ENCODE results near the gene FGF18. TPM values are rescaled to one million over a fixed set of nuclear protein-coding genes. Genes with fewer than 3 reads are reported as not detected.

Gene FGF18
- total RNA-seq, 1 experiment from 2014 or later, result 0.94 TPM

DNA sequence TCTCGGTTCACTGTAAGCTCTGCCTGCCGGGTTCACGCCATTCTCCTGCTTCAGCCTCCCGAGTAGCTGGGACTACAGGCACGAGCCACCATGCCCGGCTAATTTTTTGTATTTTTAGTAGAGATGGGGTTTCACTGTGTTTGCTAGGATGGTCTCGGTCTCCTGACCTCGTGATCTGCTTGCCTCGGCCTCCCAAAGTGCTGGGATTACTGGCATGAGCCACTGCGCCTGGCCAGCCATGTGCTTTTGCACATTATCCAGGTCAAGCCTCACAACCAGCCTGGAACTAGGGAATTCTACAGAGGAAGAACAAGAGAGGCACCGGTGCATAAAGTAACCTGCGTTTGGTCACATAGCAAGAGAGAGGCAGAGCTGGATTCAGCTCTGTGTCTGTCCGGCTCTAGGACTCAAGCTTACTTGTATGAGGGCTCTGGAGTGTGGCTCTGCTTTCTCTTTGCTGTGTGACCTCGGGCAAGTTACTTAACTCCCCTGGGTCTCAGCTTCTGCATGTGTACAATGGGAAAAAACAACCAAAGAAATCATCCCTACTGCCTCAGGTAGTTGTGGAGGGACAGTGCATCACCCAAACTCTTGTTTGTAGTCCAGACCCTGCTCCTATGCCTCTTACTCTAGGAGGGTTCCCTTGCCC lies 6.3 kb downstream of the FGF18 start:
- peaks cover 13 to 36% of the 10 kb centered on the region in 2 experiments for H3K4me1 Mint-ChIP-seq
- Histone ChIP-seq H4K5ac (ENCODE audit: insufficient read length, low read depth, low read length) (no peak overlapping the region), H3K79me1 (ENCODE audit: insufficient read depth, low read depth, low read length, poor library complexity, severe bottlenecking) (no peaks in the 10 kb centered on the region), H3K9ac (ENCODE audit: extremely low read depth, insufficient read length, low read length) (no peak overlapping the region), H4K20me1 (ENCODE audit: control insufficient read depth, insufficient read depth, insufficient read length) (peaks cover 2% of the 10 kb centered on the region), H3K4ac (ENCODE audit: low read depth, low read length) (no peak overlapping the region), H2BK15ac (ENCODE audit: low read depth, low read length) (no peak overlapping the region), H2AFZ (ENCODE audit: low read length) (no peak overlapping the region), H3K9me3 (ENCODE audit: control insufficient read depth, low read depth, low read length) (no peaks in the 10 kb centered on the region), H3K4me1 (ENCODE audit: insufficient read depth, low read length) (no peaks in the 10 kb centered on the region; the same call in 1 of the 2 replicates), H2BK120ac (ENCODE audit: low read depth, low read length, poor library complexity, severe bottlenecking) (no peak overlapping the region), H3K27me3 (ENCODE audit: insufficient read depth, low read length) (peaks cover 8% of the 10 kb centered on the region; the same call in 1 of the 2 replicates), H2BK5ac (ENCODE audit: insufficient read length, low read length) (no peak overlapping the region), H4K8ac (replicated peaks; ENCODE audit: insufficient read length, low read depth, low read length) (no peak overlapping the region), H2AK5ac (ENCODE audit: insufficient read length, low read length) (no peak overlapping the region), H4K91ac (ENCODE audit: insufficient read length, low read depth, low read length) (no peak overlapping the region), H3K27ac (ENCODE audit: insufficient read length, low read depth, low read length) (no peak overlapping the region), H3K23me2 (ENCODE audit: insufficient read length, low read depth, low read length, poor library complexity, severe bottlenecking) (peaks cover 2% of the 10 kb centered on the region), H3K56ac (ENCODE audit: insufficient read length, low read depth, low read length) (no peak overlapping the region), H2BK12ac (ENCODE audit: insufficient read length, low read depth, low read length) (no peak overlapping the region), H3K4me2 (ENCODE audit: insufficient read depth, insufficient read length, low read length) (no peak overlapping the region), H3K23ac (ENCODE audit: insufficient read length, low read depth, low read length) (no peak overlapping the region), H3T11ph (ENCODE audit: low read length) (no peak overlapping the region), H3K79me2 (ENCODE audit: insufficient read depth, low read length) (no peaks in the 10 kb centered on the region), H3K18ac (ENCODE audit: insufficient read length, low read depth, low read length) (no peak overlapping the region), H3K14ac (ENCODE audit: insufficient read depth, low read length) (no peak overlapping the region), H2BK20ac (ENCODE audit: low read depth, low read length, poor library complexity, severe bottlenecking) (no peak overlapping the region)
- no peak overlapping the region for H3K4me3 Mint-ChIP-seq
- H3K27me3 Mint-ChIP-seq (ENCODE audit: low read depth), result peaks cover 32% of the 10 kb centered on the region
- WGBS (ENCODE audit: extremely low coverage, insufficient read length, low lambda C conversion rate), result no CpG with 5 or more reads among the region's 14 CpGs
- TF ChIP-seq, protein P1, sequence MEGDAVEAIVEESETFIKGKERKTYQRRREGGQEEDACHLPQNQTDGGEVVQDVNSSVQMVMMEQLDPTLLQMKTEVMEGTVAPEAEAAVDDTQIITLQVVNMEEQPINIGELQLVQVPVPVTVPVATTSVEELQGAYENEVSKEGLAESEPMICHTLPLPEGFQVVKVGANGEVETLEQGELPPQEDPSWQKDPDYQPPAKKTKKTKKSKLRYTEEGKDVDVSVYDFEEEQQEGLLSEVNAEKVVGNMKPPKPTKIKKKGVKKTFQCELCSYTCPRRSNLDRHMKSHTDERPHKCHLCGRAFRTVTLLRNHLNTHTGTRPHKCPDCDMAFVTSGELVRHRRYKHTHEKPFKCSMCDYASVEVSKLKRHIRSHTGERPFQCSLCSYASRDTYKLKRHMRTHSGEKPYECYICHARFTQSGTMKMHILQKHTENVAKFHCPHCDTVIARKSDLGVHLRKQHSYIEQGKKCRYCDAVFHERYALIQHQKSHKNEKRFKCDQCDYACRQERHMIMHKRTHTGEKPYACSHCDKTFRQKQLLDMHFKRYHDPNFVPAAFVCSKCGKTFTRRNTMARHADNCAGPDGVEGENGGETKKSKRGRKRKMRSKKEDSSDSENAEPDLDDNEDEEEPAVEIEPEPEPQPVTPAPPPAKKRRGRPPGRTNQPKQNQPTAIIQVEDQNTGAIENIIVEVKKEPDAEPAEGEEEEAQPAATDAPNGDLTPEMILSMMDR (conservative IDR thresholded peaks at IDR 0.05), result no peak
- H3K36me3 Mint-ChIP-seq (ENCODE audit: insufficient read depth in 1 of 3, low read depth in 3 of 3), result no peaks in the 10 kb centered on the region; a peak in 1 of 7 replicates
- DNase-seq, result peak; percentile 16
- H3K9me3 Mint-ChIP-seq, result no peaks in the 10 kb centered on the region; a peak in 1 of 5 replicates
- no peak overlapping the region; a peak in 1 of 7 replicates for H3K27ac Mint-ChIP-seq
